Stimulated activated CD4-positive, alpha-beta T cell treated with anti-CD3 and anti-CD28 coated beads, Interleukin-1b, Interleukin-23, amount 100 ng/mL, for 48 hours (primary cell): Measurements from ENCODE around the gene KIF3A.

Experiments used
- DNase-seq: peaks from one replicate; pipeline ENCODE4 v3.0.0-alpha.2; 2020

KIF3A gene

GRCh38 chr5:132770476-132771159 lies 33.3 kb upstream of the KIF3A start:
- DNase-seq, result no peak

DNA sequence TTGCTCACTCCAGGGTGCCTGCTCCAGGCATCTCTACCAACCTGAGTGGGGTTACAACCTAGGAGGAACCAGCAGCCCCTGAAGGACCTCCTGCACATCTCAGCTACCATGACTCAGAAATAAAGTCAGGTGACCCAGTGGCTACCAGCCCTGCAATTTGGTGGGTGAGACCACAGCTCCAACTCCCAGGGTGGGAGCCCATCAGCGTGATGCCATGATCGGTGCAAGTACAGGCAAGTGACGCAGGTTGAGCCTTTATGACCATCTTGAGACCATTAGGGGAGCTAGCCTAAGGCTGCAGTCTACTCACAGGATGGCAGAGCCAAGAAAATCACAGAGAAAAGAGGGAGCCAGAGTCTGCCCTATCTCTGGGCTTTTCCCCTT lies 31.1 kb upstream of the KIF3A start:
- DNase-seq, result no peak

DNA sequence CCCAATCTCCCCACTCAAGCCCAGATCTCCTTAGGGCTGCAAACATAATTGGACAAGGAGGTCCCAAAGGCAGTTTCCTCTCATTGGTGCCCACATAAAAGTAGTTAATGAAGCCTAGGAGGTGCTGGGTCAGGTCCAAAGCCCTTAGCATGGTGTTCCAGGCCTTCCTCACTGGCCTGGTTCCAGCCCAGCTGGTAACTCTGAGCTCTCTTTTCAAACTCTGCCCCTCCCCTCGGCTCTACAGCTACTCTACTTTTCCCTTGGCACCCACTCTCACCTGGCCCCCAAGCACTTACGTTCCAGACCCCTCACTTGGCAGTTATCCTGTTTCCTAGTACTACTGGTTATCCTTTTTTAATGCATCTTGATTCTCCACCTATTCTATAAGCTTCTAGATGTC lies 29.8 kb upstream of the KIF3A start:
- DNase-seq, result no peak

DNA sequence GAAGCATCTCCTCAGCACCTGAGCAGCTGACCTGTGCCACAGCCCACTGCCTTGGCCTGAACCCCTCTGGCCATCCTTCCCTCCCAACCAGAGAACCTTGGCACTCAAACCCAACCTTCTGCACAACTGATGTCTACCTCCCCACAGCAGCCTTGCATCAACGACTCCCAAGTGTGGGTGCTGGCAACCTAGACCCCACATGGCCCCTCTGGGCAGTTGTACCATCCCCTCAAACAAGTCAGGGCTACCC lies 29.4 kb upstream of the KIF3A start:
- DNase-seq, result no peak

GRCh38 chr5:132766020-132766805 lies 28.9 kb upstream of the KIF3A start:
- no peak for DNase-seq

- DNase-seq, result no peak
These were observed 28.1 kb upstream of the KIF3A start for GRCh38 chr5:132765311-132766019.

- no peak for DNase-seq
These were observed 27.4 kb upstream of the KIF3A start for GRCh38 chr5:132764671-132765238.

- no peak for DNase-seq
These were observed 26.7 kb upstream of the KIF3A start for GRCh38 chr5:132764051-132764450.

- no peak for DNase-seq
These were observed 26.1 kb upstream of the KIF3A start for GRCh38 chr5:132763181-132764036.

GRCh38 chr5:132762246-132763000 lies 25.1 kb upstream of the KIF3A start:
- no peak for DNase-seq

DNA sequence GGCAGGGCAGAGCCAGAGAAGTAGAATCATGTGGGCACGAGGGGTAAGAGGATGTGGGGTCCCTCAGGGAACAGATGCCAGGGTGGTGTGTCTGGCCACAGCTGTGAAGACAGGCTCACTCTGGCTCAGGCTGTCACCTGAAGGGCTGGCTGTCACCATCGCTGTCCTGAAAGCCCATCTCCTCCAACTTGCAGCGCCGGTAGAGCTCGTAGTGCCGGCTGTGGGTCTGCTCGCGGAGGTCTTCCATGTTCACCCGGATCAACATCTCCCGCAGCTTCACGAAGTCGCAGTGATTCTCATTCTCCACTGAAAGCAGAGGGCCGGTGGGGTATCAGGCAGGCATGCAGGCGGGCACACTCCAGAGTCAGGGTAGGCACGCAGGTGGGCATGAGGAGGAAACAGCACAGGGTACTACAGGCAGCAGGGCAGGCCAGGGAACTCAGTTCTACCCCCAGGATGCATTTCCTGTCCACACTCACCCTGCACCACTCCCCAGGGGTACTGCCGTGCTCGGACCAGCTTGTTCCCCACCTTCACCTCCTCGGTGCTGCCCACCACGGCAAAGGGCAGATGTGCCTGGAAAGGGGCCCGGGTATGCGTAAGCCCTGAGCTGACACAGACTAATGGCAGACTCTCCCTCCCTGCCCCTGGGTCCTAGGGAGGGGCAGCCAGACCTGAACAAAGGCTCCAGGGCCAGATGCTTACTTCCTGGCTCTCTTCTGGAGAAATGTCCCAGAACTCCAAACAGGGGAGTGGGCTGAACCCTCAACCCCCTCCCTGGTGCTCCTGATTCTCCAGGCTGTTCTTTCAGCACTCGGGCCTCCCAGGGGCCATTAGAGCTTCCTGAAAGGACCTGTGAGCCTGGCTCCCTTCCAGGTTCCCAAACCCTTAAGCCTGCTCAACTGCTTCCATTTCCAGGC lies 24.2 kb upstream of the KIF3A start:
- no peak for DNase-seq

- no peak for DNase-seq
These were observed 23.4 kb upstream of the KIF3A start for GRCh38 chr5:132760601-132761317.

GRCh38 chr5:132760049-132760420 lies 22.7 kb upstream of the KIF3A start:
- DNase-seq, result no peak

DNA sequence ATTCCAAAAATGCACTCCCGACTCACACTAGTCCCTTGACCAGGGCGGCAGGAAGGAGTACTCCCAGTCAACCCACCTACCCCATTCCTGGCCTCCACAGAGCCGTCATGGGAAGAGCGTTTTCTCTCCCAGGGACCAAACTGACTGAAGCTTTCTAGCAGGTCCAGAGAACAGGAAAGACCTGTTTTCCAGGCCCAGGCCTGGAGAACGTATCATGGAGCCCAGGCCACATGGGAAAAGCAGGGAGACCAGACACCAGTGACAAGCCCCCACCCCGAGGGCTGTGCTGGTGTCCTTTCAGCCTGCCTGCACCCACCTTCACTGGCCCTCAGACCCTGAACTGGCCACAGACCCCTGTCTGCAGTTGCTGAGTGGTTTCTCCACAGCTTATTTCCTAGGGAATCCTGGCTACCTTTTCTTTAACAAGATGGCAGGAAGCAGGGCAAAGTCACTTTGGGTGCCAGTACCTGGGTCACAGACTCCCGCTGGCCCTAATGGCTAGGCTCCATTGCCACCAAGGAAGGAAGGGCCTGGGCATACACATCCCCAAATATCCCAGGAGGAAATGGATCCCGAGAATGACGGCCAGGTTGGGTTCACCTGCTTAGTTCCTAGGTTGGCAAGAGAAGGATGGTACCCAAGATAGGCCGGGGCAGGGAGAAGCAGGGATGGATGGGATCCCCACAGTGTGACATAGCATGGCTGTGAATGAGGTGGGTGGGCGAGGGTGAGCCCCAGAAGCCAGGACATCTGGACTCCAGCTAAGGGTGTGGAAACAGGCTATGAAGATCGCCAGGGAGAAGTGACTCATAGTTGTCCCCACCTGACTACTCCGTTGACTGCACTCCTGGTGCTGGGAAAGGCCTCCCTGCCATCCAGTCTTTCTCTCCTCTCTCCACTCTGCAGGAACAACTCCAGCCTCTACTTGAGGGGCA lies 22.0 kb upstream of the KIF3A start:
- DNase-seq, result no peak

GRCh38 chr5:132758451-132758850 lies 21.1 kb upstream of the KIF3A start:
- no peak for DNase-seq

DNA sequence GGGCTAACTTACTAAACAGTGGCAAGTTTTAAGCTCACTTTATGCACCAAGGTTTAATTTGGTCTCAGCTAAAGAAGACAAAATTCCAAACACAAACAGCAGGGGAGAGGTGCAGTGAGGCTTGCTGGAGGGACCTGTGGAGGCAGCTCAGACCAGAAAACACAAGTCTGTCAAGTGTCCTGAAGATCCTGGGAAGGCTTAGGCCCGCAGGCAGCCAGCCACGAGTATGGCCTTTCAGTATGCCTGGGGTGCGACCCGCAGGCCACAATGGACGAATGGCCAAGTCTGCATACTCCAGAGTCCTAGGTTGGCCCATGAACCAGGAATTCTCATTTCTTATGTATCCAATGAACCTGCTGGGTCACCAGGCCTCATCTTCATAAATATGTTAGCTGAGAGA lies 19.2 kb upstream of the KIF3A start:
- no peak for DNase-seq

GRCh38 chr5:132754947-132755346 lies 17.6 kb upstream of the KIF3A start:
- no peak for DNase-seq

GRCh38 chr5:132754111-132754510 lies 16.8 kb upstream of the KIF3A start:
- DNase-seq, result no peak
